Peyer's patch (tissue), 4 donors: ENCODE results near the gene AP3D1.
A peak's percentile ranks its signal among the peaks of the same experiment; 100 is the strongest.

Experiments used
- CTCF ChIP-seq, 6 experiments: fragments of 450-650 bp in 4 of 6; fragments of 200-600 bp in 2 of 6; sonication (generic) in 1 of 6; IDR thresholded peaks; one replicate each; pipeline ENCODE4 v1.5.1; 2017 to 2019; ENCODE audit warnings: antibody characterized with exemption in 6 of 6, mild to moderate bottlenecking in 3 of 6, moderate library complexity in 1 of 6
- POLR2A ChIP-seq, 2 donors: fragments of 450-650 bp; IDR thresholded peaks; one replicate each; pipeline ENCODE4 v1.5.1; 2017; ENCODE audit warnings: antibody characterized with exemption in 2 of 2, mild to moderate bottlenecking in 2 of 2, moderate library complexity in 2 of 2

- peak in 1 of 6 experiments; percentile 31 for TF ChIP-seq CTCF (IDR thresholded peaks at IDR 0.05)
- TF ChIP-seq POLR2A (IDR thresholded peaks at IDR 0.05) = no peak
These were observed 69.2 kb downstream of the AP3D1 start for GRCh38 chr19:2081873-2082810.
